ENCODE data around the gene DIPK1A. TPM values are rescaled to one million over a fixed set of nuclear protein-coding genes. Genes with fewer than 3 reads are reported as not detected.

The DIPK1A gene
- total RNA-seq, 1 experiment from 2014 or later: 2.3 TPM

DNA sequence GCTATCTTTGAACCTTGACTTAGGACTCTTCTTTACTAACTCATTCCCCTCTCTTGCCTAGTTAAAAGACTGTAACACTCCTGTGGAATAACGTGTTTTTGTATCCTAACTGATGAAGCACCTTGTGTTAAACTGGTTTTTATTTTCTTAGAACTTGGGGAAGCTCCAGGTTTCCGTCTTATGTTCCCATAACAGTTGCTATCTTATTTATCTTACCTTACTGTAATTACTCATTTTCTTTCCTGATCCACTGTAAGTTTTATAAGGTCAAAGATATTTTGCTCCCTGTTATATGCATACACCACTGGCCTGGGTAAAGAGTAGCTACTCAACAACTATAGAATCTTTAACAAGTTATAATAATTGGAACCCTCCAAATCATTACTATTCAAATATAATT is 86.3 kb downstream of the DIPK1A start:
- Histone ChIP-seq H3K4me3 (ENCODE audit: low read depth, low read length) (no peak overlapping the region), H3K9me3 (no peaks in the 10 kb centered on the region), H3K36me3 (ENCODE audit: control insufficient read depth, insufficient read depth, low read length) (no peaks in the 10 kb centered on the region), H3K4me1 (peaks cover 7% of the 10 kb centered on the region; the same call in 1 of the 2 replicates), H3K27me3 (replicated peaks; ENCODE audit: control insufficient read depth, insufficient read depth, low read length) (no peaks in the 10 kb centered on the region)
- TF ChIP-seq CTCF (IDR thresholded peaks at IDR 0.05; ENCODE audit: insufficient read depth in 1 of 2, low read depth in 1 of 2, low read length in 1 of 2, severe bottlenecking in 1 of 2, unreplicated experiment in 1 of 2): no peak
- ChIA-PET POLR2A (no interaction called here), CTCF (no interaction called here)
- Mint-ChIP-seq H3K9me3 (ENCODE audit: unreplicated experiment) (no peaks in the 10 kb centered on the region), H3K4me3 (ENCODE audit: unreplicated experiment) (no peak overlapping the region), H3K36me3 (ENCODE audit: insufficient read depth, unreplicated experiment) (no peaks in the 10 kb centered on the region), H3K27me3 (ENCODE audit: insufficient read depth, unreplicated experiment) (no peaks in the 10 kb centered on the region), H3K4me1 (ENCODE audit: low read depth, unreplicated experiment) (peaks cover 7% of the 10 kb centered on the region), H3K27ac (ENCODE audit: unreplicated experiment) (no peak overlapping the region)
- BruUV-seq (replicated peaks): no TSS peak
- intact Hi-C loops (cut with micrococcal nuclease; ENCODE audit: unreplicated experiment): no loop called here
- no peak for DNase-seq

DNA sequence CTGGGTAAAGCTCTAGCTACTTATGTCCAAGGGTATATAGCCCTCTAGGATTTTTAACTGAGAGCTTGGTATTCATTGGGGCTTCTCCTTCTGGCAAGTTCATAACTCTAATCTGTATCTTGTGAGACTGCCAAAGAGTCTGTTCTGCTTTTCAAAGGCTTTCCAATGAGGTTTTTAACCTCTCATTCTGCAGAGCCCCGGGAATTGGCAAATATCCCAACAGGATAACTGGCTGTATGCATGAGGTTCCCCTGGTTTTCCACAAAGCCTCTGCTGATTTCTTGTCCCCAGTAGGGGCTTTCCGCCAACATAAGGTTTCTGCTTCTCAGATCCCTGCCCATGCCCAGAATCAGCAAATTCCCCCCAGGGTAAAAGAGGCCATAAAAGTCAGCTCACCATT is 88.5 kb downstream of the DIPK1A start:
- Mint-ChIP-seq H3K9me3 (ENCODE audit: unreplicated experiment) (no peaks in the 10 kb centered on the region), H3K4me1 (ENCODE audit: low read depth, unreplicated experiment) (peaks cover 7% of the 10 kb centered on the region), H3K27ac (ENCODE audit: unreplicated experiment) (no peak overlapping the region), H3K36me3 (ENCODE audit: insufficient read depth, unreplicated experiment) (no peaks in the 10 kb centered on the region), H3K27me3 (ENCODE audit: insufficient read depth, unreplicated experiment) (no peaks in the 10 kb centered on the region), H3K4me3 (ENCODE audit: unreplicated experiment) (no peak overlapping the region)
- no peaks in the 10 kb centered on the region for H3K36me3 ChIP-seq (ENCODE audit: control insufficient read depth, insufficient read depth, low read length)
- H3K4me1 ChIP-seq: peaks cover 7% of the 10 kb centered on the region; the same call in 1 of the 2 replicates
- POLR2A ChIA-PET: no interaction called here
- DNase-seq: no peak
- H3K9me3 ChIP-seq: no peaks in the 10 kb centered on the region
- H3K4me3 ChIP-seq (ENCODE audit: low read depth, low read length): no peak overlapping the region
- H3K27me3 ChIP-seq (replicated peaks; ENCODE audit: control insufficient read depth, insufficient read depth, low read length): no peaks in the 10 kb centered on the region
- CTCF ChIA-PET: interaction anchor here (0.9 kb wide), 1 partner anchor 85 kb away, joined by 3 read pairs; no protein-coding TSS in a partner anchor
- intact Hi-C loops (cut with micrococcal nuclease; ENCODE audit: unreplicated experiment): no loop called here
- TF ChIP-seq CTCF (IDR thresholded peaks at IDR 0.05; ENCODE audit: insufficient read depth in 1 of 2, low read depth in 1 of 2, low read length in 1 of 2, severe bottlenecking in 1 of 2, unreplicated experiment in 1 of 2): no peak
- BruUV-seq (replicated peaks): no TSS peak

- POLR2A ChIA-PET: no interaction called here
Measured at GRCh38 chr1:92870591-92870990, 90.7 kb downstream of the DIPK1A start.

More at GRCh38 chr1:92870591-92870990, 90.7 kb downstream of the DIPK1A start:
- no peak overlapping the region for H3K4me3 Mint-ChIP-seq (ENCODE audit: unreplicated experiment)
- peaks cover 7% of the 10 kb centered on the region; the same call in 1 of the 2 replicates for H3K4me1 ChIP-seq
- peaks cover 7% of the 10 kb centered on the region for H3K4me1 Mint-ChIP-seq (ENCODE audit: low read depth, unreplicated experiment)
- H3K36me3 Mint-ChIP-seq (ENCODE audit: insufficient read depth, unreplicated experiment): no peaks in the 10 kb centered on the region
- H3K9me3 ChIP-seq: no peaks in the 10 kb centered on the region
- CTCF ChIA-PET: no interaction called here
- no peaks in the 10 kb centered on the region for H3K9me3 Mint-ChIP-seq (ENCODE audit: unreplicated experiment)
- no peak overlapping the region for H3K27ac Mint-ChIP-seq (ENCODE audit: unreplicated experiment)
- no peak for TF ChIP-seq CTCF (IDR thresholded peaks at IDR 0.05; ENCODE audit: insufficient read depth in 1 of 2, low read depth in 1 of 2, low read length in 1 of 2, severe bottlenecking in 1 of 2, unreplicated experiment in 1 of 2)
- no TSS peak for BruUV-seq (replicated peaks)
- no peaks in the 10 kb centered on the region for H3K27me3 ChIP-seq (replicated peaks; ENCODE audit: control insufficient read depth, insufficient read depth, low read length)
- no peak overlapping the region for H3K4me3 ChIP-seq (ENCODE audit: low read depth, low read length)
- intact Hi-C loops (cut with micrococcal nuclease; ENCODE audit: unreplicated experiment): no loop called here
- H3K27me3 Mint-ChIP-seq (ENCODE audit: insufficient read depth, unreplicated experiment): no peaks in the 10 kb centered on the region
- no peak for DNase-seq
- no peaks in the 10 kb centered on the region for H3K36me3 ChIP-seq (ENCODE audit: control insufficient read depth, insufficient read depth, low read length)
